Activated B cell treated with CpG ODN at 0.5 μM for 24 hours (primary cell): ENCODE measurements around the gene GPR135. TPM values are rescaled to one million over a fixed set of nuclear protein-coding genes. Genes with fewer than 3 reads are reported as not detected.

Source experiments
- ATAC-seq: fragments of 200-7000 bp; cut with Tn5 transposase; one replicate; pipeline ENCODE4 v1.10.0; 2021; ENCODE audit warnings: low read depth, mild to moderate bottlenecking, moderate library complexity
- CTCF ChIA-PET: fragments of 350-600 bp; sonication (Branson Sonifier 250); formaldehyde crosslinking; loops from one replicate; lab custom pipeline; 2021; ENCODE audit warnings: antibody characterized with exemption; lab: Charles Lee
- POLR2A ChIA-PET: fragments of 350-600 bp; sonication (Branson Sonifier 250); formaldehyde crosslinking; loops from one replicate; lab custom pipeline; 2021; ENCODE audit warnings: antibody characterized with exemption; lab: Charles Lee
- DNase-seq: peaks from one replicate; pipeline ENCODE4 v3.0.0; 2022
- H3K27ac Mint-ChIP-seq: one replicate; pipeline ENCODE4 v1.8.0; 2020; ENCODE audit warnings: mixed read lengths
- H3K27me3 Mint-ChIP-seq: one replicate; pipeline ENCODE4 v1.8.0; 2021; ENCODE audit warnings: mixed read lengths
- H3K36me3 Mint-ChIP-seq: one replicate; pipeline ENCODE4 v1.8.0; 2021; ENCODE audit warnings: low read depth, mixed read lengths
- H3K4me1 Mint-ChIP-seq: one replicate; pipeline ENCODE4 v1.8.0; 2021; ENCODE audit warnings: mixed read lengths
- H3K4me3 Mint-ChIP-seq: one replicate; pipeline ENCODE4 v1.8.0; 2020; ENCODE audit warnings: mild to moderate bottlenecking, mixed read lengths
- H3K9me3 Mint-ChIP-seq: one replicate; pipeline ENCODE4 v1.8.0; 2020; ENCODE audit warnings: mixed read lengths
- CTCF ChIP-seq: fragments of 200-600 bp; IDR thresholded peaks from one replicate; pipeline ENCODE4 v1.8.0; 2022; ENCODE audit warnings: antibody characterized with exemption, mild to moderate bottlenecking
- intact Hi-C: fragments of 100-400 bp; cut with micrococcal nuclease; formaldehyde crosslinking; loops from one replicate; pipeline ENCODE4 v1.15.1; 2024
- total RNA-seq: library from RNA; stranded (reverse); gene quantifications from 2 replicates; pipeline ENCODE4 v1.2.3, GENCODE V29; 2022

Gene GPR135
- total RNA-seq: 1.3 and 1.5 TPM in 2 replicates

GRCh38 chr14:59465316-59466135, at the start of gene GPR135:
TSS of gene GPR135 (minus strand) at chr14:59465380. CDS start at chr14:59465226, 154 bp downstream.
- Mint-ChIP-seq H3K27me3 (no peaks in the 10 kb centered on the region), H3K36me3 (no peaks in the 10 kb centered on the region), H3K4me3 (peak within 1 kb of the TSS; percentile 86), H3K4me1 (peaks cover 14% of the 10 kb centered on the region), H3K27ac (peak within 1 kb of the TSS; percentile 64), H3K9me3 (no peaks in the 10 kb centered on the region)
- CTCF ChIA-PET: interaction anchor here (2.4 kb wide), 1 partner anchor 19 kb away, joined by 9 read pairs; the partner anchor contains the start of genes JKAMP and L3HYPDH
- TF ChIP-seq CTCF: no peak
- intact Hi-C loops: loop anchor here (1.0 to 10.0 kb wide), 4 partner anchors 19 to 1189 kb away; partner anchors contain the start of genes DAAM1, DACT1, JKAMP and L3HYPDH
- DNase-seq: no peak
- POLR2A ChIA-PET: interaction anchor here (1.4 to 2.3 kb wide), 3 partner anchors 11 to 277 kb away, joined by 4 to 13 read pairs (median 5); partner anchors contain the start of genes DAAM1, JKAMP and L3HYPDH
- ATAC-seq: peak; percentile 72

- H3K27ac Mint-ChIP-seq: no peak overlapping the region
- H3K27me3 Mint-ChIP-seq: peaks cover 3% of the 10 kb centered on the region
- intact Hi-C loops: loop anchor here (1.0 kb wide), 1 partner anchor 672 kb away; no protein-coding TSS in a partner anchor
- H3K4me3 Mint-ChIP-seq: no peak overlapping the region
- no peak for ATAC-seq
- ChIA-PET POLR2A (no interaction called here), CTCF (interaction anchor here (0.7 to 1.9 kb wide), 3 partner anchors 11 to 672 kb away, joined by 3 to 7 read pairs (median 4); no protein-coding TSS in a partner anchor)
- TF ChIP-seq CTCF: no peak
- no peaks in the 10 kb centered on the region for H3K4me1 Mint-ChIP-seq
- H3K9me3 Mint-ChIP-seq: no peaks in the 10 kb centered on the region
- H3K36me3 Mint-ChIP-seq: no peaks in the 10 kb centered on the region
- no peak for DNase-seq
These were observed 46.9 kb upstream of the GPR135 start for GRCh38 chr14:59511916-59512575.

- intact Hi-C loops: no loop called here
- DNase-seq (no peak), ATAC-seq (no peak)
- CTCF ChIA-PET: no interaction called here
- Mint-ChIP-seq H3K4me1 (no peaks in the 10 kb centered on the region), H3K36me3 (no peaks in the 10 kb centered on the region), H3K27ac (no peak overlapping the region), H3K27me3 (peaks cover 3% of the 10 kb centered on the region), H3K4me3 (no peak overlapping the region), H3K9me3 (no peaks in the 10 kb centered on the region)
- TF ChIP-seq CTCF: no peak
- POLR2A ChIA-PET: no interaction called here
These were observed 45.8 kb upstream of the GPR135 start for GRCh38 chr14:59510966-59511365.

GRCh38 chr14:59510001-59510400, 44.8 kb upstream of the GPR135 start:
- intact Hi-C loops: no loop called here
- CTCF ChIA-PET: interaction anchor here (1.8 kb wide), 1 partner anchor 67 kb away, joined by 5 read pairs; the partner anchor contains the start of gene CCDC175
- no peaks in the 10 kb centered on the region for H3K9me3 Mint-ChIP-seq

More at GRCh38 chr14:59510001-59510400, 44.8 kb upstream of the GPR135 start:
- Mint-ChIP-seq H3K27ac (no peak overlapping the region), H3K4me3 (no peak overlapping the region), H3K36me3 (no peaks in the 10 kb centered on the region), H3K27me3 (peaks cover 3% of the 10 kb centered on the region), H3K4me1 (no peaks in the 10 kb centered on the region)
- no peak for DNase-seq
- POLR2A ChIA-PET: no interaction called here
- no peak for TF ChIP-seq CTCF
- no peak for ATAC-seq
